HG03108 (cell line): ENCODE results near the gene EI24.

ENCODE experiments used
- ATAC-seq: cut with Tn5 transposase; IDR thresholded peaks from one replicate; pipeline ENCODE4 v1.9.1; 2021; ENCODE audit warnings: moderate library complexity; ENCODE audit not compliant: unreplicated experiment

EI24 gene

GRCh38 chr11:125578783-125579182, 9.5 kb downstream of the EI24 start:
- no peak for ATAC-seq

- ATAC-seq = no peak
Observed at GRCh38 chr11:125579811-125580210, 10.5 kb downstream of the EI24 start.

GRCh38 chr11:125583496-125583895, 14.2 kb downstream of the EI24 start:
- ATAC-seq = no peak

GRCh38 chr11:125585487-125585886, 16.2 kb downstream of the EI24 start:
- ATAC-seq = no peak

GRCh38 chr11:125586623-125587022, 17.3 kb downstream of the EI24 start:
- no peak for ATAC-seq

- ATAC-seq = no peak
Observed at GRCh38 chr11:125587480-125587879, 18.2 kb downstream of the EI24 start.

- ATAC-seq = no peak
Observed at GRCh38 chr11:125588505-125588904, 19.2 kb downstream of the EI24 start.

- peak; percentile 14 for ATAC-seq
Observed at GRCh38 chr11:125591649-125592304, 22.5 kb downstream of the EI24 start.

GRCh38 chr11:125592305-125593113, 23.2 kb downstream of the EI24 start, which contains the start of gene STT3A:
Gene STT3A, plus strand, starts transcription at chr11:125592852. Its CDS starts 3,064 bp downstream, at chr11:125595916.
- ATAC-seq = peak; percentile 99

- no peak for ATAC-seq
Observed at GRCh38 chr11:125593114-125593820, 24.0 kb downstream of the EI24 start.

GRCh38 chr11:125594958-125595357, 25.7 kb downstream of the EI24 start:
- ATAC-seq = no peak

- ATAC-seq = no peak
Observed at GRCh38 chr11:125600663-125601062, 31.4 kb downstream of the EI24 start.

GRCh38 chr11:125603207-125603606, 33.9 kb downstream of the EI24 start:
- no peak for ATAC-seq

GRCh38 chr11:125605417-125605816, 36.1 kb downstream of the EI24 start:
- ATAC-seq = no peak

GRCh38 chr11:125609545-125609944, 40.3 kb downstream of the EI24 start:
- no peak for ATAC-seq

GRCh38 chr11:125618383-125618782, 49.1 kb downstream of the EI24 start:
- ATAC-seq = no peak

- no peak for ATAC-seq
Observed at GRCh38 chr11:125621995-125622394, 52.7 kb downstream of the EI24 start.

- no peak for ATAC-seq
Observed at GRCh38 chr11:125623064-125623463, 53.8 kb downstream of the EI24 start.

- ATAC-seq = no peak
Observed at GRCh38 chr11:125624756-125625213, 55.5 kb downstream of the EI24 start, which contains the start of gene CHEK1. Gene CHEK1, plus strand, starts transcription at chr11:125625163. Its CDS starts 1,606 bp downstream, at chr11:125626769.

- ATAC-seq = peak; percentile 27
Observed at GRCh38 chr11:125625225-125625629, 56.0 kb downstream of the EI24 start.

- peak; percentile 88 for ATAC-seq
Observed at GRCh38 chr11:125625630-125626287, 56.5 kb downstream of the EI24 start.
